HG02970 (cell line): ENCODE data around the gene CATSPERZ.

Experiments used
- ATAC-seq: cut with Tn5 transposase; IDR thresholded peaks from one replicate; pipeline ENCODE4 v1.9.1; 2021; ENCODE audit warnings: mild to moderate bottlenecking, moderate library complexity, moderate number of reproducible peaks; ENCODE audit not compliant: unreplicated experiment, low FRiP score

The CATSPERZ gene

GRCh38 chr11:64263021-64263946 is 36.9 kb upstream of the CATSPERZ start:
- no peak for ATAC-seq

DNA sequence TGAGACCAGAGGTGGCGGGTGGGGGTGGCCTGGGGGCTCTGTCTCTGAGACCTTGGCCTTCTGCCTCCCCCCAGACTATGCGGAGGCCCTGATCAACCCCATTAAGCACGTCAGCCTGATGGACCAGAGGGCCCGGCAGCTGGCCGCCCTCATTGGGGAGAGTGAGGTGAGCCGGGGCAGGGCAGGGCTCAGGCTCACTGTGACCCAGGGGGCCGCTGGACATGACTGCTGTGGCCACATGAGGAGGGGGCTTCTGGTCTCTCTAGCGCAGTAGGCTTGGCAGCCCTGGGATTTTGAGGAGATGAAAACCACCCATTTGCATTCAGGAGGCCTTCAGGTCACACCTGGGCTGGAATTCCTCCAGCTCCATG is 36.2 kb upstream of the CATSPERZ start:
- ATAC-seq = no peak

GRCh38 chr11:64264371-64264852 is 35.7 kb upstream of the CATSPERZ start:
- ATAC-seq = no peak

DNA sequence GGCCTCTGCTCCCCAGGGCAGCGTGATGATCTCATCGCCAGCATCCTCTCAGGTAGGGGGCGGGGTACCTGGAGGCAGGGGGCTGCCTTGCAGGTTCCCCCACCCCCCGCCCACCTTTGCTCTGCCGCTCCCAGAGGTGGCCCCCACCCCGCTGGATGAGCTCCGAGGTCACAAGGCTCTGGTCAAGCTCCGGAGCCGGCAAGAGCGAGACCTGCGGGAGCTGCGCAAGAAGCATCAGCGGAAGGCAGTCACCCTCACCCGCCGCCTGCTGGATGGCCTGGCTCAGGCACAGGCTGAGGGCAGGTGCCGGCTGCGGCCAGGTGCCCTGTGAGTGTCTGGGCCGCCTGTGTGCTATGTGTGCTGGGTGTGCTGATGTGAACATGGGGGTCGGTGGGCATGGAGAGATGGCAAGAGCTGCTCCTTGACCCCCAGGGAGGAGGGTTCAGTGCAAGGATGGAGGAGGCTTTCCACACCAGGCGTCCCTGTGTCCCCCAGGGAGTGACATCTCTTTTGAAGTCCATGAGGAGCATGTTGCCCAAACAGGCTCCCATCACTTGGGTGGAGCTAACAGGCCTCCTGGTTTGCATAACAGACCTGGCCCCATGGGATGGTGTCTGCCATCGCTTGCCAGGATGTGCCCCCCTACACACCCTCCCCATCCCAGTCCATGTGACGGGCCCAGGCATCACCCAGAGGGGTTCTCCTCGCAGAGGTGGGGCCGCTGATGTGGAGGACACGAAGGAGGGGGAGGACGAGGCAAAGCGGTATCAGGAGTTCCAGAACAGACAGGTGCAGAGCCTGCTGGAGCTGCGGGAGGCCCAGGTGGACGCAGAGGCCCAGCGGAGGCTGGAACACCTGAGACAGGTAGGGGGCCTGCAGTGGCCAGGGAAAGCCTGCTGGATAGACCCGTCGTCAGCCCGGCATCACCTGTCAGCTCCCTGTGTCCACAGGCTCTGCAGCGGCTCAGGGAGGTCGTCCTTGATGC is 34.7 kb upstream of the CATSPERZ start:
- ATAC-seq = no peak

GRCh38 chr11:64266339-64266738 is 33.8 kb upstream of the CATSPERZ start:
- ATAC-seq = no peak

DNA sequence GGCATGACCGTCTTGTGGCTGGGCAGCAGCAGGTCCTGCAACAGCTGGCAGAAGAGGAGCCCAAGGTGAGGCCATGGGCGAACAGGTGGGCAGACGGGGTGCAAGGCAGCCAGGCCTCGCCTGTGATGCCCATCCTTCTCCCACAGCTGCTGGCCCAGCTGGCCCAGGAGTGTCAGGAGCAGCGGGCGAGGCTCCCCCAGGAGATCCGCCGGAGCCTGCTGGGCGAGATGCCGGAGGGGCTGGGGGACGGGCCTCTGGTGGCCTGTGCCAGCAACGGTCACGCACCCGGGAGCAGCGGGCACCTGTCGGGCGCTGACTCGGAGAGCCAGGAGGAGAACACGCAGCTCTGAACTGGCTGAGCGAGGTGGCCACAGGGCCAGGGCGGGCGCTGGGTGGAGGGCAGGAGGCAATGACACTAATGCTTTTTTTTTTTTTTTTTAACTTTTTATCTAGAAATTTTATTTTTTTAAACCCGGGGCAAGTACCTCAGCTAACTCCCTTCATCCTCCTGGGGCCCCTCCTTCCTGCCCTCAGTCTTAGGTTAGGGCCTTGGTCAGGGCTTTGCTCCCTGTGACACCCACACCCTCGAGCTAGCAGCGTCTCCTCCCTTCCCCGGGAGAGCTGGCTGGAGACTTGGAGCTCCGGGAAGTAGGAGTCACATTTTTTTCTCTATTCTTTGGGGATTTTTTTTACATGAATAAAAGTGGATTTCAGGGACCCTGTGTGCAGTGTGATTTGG is 32.8 kb upstream of the CATSPERZ start:
- ATAC-seq = no peak

DNA sequence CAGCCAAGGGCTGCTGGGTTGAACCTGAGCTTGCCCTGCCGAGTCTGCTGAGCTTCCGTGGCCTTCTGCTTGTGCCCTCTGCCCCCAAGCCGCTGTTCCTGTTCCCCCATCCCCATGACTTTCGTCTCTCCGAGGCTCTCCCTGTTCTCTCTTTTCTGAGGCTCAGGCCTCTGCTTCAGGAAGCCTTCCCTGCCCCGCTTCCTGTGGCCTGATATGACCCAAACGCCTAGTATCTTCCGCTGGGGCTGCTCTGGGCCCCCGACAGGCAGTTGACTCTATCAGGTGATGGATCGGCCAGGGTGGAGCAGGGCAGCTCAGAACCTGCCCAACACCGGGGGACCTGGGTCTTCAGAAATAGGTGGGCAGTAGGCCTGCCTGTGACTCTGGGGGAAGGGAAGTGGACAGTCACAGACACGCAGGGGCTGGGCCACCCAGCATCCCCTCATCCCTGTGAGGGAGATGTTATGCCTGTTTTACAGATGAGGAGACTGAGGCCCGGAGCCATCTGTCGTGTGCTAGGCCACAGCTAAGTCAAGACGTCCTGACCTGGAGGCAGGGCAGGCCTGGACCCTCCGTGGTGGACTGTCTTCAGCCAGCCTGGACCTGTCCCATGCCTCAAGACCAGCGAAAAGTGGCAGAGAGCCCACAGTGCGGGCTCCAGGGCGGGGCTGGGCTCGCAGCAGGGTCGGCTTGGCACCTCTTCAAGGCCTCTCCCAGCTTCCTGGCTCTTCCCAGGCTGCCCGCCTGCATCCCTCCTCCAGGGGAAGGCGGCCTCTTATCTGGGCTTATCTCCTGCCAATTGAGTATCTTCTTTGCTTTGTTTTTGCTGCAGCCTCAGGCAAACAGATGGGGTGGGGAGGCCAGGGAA is 31.9 kb upstream of the CATSPERZ start:
- no peak for ATAC-seq

DNA sequence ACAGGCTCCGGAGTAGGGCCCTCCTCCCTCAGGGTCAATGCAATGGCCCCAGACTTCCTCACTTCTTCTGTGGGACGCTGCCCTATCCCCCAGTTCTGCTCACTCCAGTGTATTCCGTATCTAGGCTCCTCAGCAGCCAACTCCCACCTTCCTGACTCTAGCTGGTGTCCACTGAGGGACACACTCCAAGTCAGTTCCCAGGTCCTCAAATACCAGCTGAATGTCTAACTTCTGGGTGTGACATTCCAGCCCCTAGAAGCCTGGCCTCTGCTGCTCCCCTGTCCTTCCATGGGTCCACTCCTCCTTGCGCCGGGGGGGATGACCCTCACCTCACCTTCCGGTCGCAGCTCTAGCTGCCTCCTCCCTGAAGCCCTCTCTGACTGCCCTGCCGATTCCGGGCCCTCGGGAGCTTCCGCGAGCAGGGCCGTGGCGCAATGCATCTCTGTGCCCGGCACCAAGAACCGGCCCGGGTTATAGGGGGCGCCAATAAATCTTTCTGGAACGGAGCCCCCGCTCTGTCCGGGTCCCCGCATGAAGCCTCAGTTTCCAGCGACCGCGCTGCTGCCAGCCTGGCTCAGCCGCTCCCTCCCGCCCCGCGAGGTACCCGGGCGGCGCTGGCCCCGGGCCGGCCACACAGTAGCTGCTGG is 31.1 kb upstream of the CATSPERZ start:
- no peak for ATAC-seq

DNA sequence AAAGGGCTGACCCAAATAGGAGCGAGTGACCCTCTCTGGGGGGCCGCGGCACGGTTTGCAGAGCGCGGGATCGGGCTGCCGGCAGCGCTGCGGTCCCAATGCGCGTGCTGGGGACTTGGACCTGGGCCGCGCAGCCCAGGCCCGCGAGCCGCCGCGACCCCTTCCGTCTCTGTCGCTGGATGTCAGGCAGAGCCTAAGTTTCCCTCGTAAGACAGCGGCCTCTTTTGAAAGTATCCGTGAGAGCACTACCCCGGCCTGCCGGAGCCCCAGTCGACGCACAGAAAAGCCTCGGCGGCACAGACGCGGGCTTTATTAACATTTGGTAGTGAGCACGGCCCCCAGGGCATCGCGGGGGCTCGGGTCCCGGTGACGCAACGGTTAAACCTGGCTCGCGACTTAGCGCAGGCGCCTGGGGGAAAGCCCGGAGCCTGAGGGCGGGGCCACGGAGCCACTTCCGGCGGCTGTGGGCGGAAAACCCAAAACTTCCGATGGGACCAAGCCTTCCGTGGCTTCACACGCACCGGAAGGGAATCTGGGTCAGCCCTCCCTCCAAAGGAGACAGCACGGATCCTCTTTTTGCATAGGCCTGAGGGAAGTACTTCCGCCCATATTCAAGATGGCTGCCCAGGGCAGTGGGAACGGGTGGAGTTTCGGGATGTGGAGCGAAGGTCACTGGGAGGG is 30.5 kb upstream of the CATSPERZ start:
- peak; percentile 68 for ATAC-seq

- ATAC-seq = no peak
Measured at GRCh38 chr11:64275031-64275800, 24.9 kb upstream of the CATSPERZ start.

DNA sequence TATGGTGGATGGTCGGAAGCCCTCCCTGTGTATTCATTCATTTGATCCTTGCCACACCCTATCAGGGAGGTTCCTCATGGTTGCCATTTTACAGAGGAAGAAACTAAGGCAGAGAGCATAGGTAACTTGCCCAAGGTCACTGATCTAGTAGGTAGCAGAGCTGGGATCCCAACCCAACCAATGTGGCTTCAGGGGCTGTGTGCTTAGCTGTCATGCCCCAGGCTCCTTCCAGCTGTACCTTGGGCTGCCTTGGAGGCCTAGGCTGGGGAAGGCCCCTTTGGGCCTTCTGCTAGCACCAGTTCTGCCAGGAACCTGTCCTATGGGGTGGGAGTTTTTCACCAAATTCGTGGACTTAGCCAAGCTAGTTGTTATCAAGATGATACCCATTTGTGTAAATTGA is 24.3 kb upstream of the CATSPERZ start:
- no peak for ATAC-seq

DNA sequence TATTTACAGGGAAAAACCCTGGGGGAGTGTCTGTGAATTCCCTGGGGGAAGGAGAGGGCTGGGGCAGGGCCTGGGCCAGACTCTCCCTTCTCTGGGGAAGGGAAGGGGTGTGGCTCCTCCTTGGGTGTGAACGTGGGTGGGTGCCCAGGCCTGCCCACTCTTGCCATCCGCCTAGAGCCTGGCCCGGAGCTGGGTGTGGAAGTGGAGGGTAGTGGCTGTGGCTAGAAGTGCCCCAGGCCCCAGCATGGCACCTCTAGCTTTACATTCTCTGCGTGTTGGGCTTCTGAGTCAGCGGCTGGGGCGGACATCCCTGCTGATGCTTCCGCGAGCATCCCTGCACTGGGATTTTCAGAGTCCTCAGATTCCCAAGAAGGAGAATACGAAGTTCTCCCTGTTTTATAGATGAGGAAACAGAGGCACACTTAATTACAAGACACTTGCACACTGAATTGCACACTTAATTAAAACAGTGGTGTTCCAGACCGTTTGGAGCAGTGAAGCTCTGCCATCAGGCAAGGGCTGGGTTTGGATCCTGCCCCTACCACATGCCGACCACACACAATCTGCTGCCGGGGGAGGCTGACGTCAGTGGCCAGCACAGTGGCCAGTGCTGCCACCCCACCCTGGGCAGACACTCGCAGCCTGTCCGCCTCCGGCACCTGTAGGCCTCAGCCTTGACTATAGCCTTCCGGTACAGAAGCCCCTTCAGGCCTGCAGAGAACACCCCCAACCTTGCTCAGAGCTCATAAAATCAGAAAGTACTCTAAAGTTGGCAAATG is 23.3 kb upstream of the CATSPERZ start:
- no peak for ATAC-seq

DNA sequence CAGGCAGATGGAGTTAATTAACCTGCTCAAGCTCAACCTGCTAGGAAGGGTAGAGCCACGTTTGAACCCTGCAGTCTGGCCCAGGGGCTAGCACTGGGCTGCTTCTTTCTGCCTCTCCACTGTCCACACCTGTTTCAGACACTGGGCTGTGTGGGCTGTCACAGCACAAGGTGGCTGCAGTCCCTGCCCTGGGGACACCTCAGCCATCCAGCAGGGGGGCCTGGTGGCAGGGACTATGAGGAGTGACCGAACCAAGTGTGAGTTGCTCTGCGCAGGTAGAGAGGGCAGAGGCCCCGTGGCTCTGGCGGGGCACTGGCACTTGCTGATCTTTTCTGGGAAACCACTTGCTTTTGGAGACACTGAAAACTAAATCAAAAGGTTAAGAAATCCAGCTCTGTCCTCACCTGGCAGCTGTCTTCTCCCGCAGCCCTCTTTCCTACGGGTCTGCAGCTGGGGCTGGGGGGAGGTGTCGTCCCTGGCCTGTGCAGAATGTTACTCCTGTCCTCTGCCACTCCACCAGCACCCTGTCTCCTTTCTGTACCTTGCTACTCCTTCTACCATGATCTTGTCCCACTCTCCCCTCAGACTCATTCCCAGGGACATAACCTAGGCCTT is 21.5 kb upstream of the CATSPERZ start:
- ATAC-seq = no peak

- ATAC-seq = no peak
Measured at GRCh38 chr11:64281957-64282770, 18.0 kb upstream of the CATSPERZ start.

DNA sequence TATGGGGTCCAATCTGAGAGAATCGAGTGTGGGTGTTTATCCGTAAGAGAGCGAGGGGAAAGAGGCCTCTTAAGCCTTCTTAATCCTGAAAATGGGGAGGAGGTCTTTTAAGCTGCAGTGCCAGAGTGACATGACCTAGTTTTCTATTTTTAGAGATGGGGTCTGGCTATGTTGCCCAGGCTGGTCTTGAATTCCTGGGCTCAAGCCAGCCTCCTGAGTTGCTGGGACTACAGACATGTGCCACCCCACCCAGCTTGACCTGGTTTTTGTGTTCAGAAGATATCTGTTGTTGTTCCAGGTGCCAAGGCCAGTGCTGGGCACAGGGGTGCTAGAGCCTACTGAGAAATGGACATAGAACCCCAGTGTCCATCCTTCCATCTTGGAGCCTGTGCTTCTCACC is 17.1 kb upstream of the CATSPERZ start:
- no peak for ATAC-seq
